WTC11 (cell line): Measurements from ENCODE around the gene EPO. TPM values are rescaled to one million over a fixed set of nuclear protein-coding genes. Genes with fewer than 3 reads are reported as not detected.

Experiments
- ATAC-seq: fragments of 200-7000 bp; cut with Tn5 transposase; 2 replicates; pipeline ENCODE4 v1.10.0; 2021; ENCODE audit warnings: mild to moderate bottlenecking, moderate library complexity
- CTCF ChIA-PET: fragments of 300-600 bp; sonication (Branson Sonifier 250); formaldehyde crosslinking; loops from one replicate; lab custom pipeline; 2021; ENCODE audit warnings: antibody characterized with exemption; lab: Charles Lee
- POLR2A ChIA-PET: fragments of 350-600 bp; sonication (Branson Sonifier 250); formaldehyde crosslinking; loops from one replicate; lab custom pipeline; 2021; ENCODE audit warnings: antibody characterized with exemption; lab: Charles Lee
- DNase-seq: peaks from one replicate; pipeline ENCODE4 v3.0.0; 2021; ENCODE audit warnings: low spot score
- H3K27ac Mint-ChIP-seq: 2 replicates; pipeline ENCODE4 v1.8.0; 2021; ENCODE audit warnings: mixed read lengths
- H3K27me3 Mint-ChIP-seq: 2 replicates; pipeline ENCODE4 v1.8.0; 2021; ENCODE audit warnings: low read depth, mild to moderate bottlenecking, moderate library complexity, mixed read lengths
- H3K36me3 Mint-ChIP-seq: 2 replicates; pipeline ENCODE4 v1.8.0; 2021; ENCODE audit warnings: mixed read lengths
- H3K4me1 Mint-ChIP-seq: 2 replicates; pipeline ENCODE4 v1.8.0; 2022; ENCODE audit warnings: mixed read lengths
- H3K4me3 Mint-ChIP-seq: 2 replicates; pipeline ENCODE4 v1.8.0; 2021; ENCODE audit warnings: mild to moderate bottlenecking, moderate library complexity, mixed read lengths
- H3K9me3 Mint-ChIP-seq: 2 replicates; pipeline ENCODE4 v1.8.0; 2021; ENCODE audit warnings: mixed read lengths
- ETV6 ChIP-seq: sonication (generic); formaldehyde crosslinking; IDR thresholded peaks from 2 replicates; pipeline ENCODE4 v1.8.1; 2022; ENCODE audit warnings: mild to moderate bottlenecking, missing genetic modification reagents
- FOXK1 ChIP-seq: sonication (generic); formaldehyde crosslinking; IDR thresholded peaks from 2 replicates; pipeline ENCODE4 v1.8.0; 2022; ENCODE audit warnings: mild to moderate bottlenecking, moderate library complexity, missing genetic modification reagents
- FOXP4 ChIP-seq: sonication (generic); formaldehyde crosslinking; IDR thresholded peaks from 2 replicates; pipeline ENCODE4 v1.8.0; 2022; ENCODE audit warnings: mild to moderate bottlenecking, missing genetic modification reagents
- IRF2 ChIP-seq: sonication (generic); formaldehyde crosslinking; IDR thresholded peaks from 2 replicates; pipeline ENCODE4 v1.8.0; 2022; ENCODE audit warnings: low read depth, missing genetic modification reagents, borderline replicate concordance
- KAT7 ChIP-seq: sonication (generic); formaldehyde crosslinking; IDR thresholded peaks from 2 replicates; pipeline ENCODE4 v1.8.1; 2023; ENCODE audit warnings: missing genetic modification reagents, mild to moderate bottlenecking, borderline replicate concordance
- MYBL2 ChIP-seq: sonication (generic); formaldehyde crosslinking; IDR thresholded peaks from 2 replicates; pipeline ENCODE4 v1.8.1; 2023; ENCODE audit warnings: mild to moderate bottlenecking, moderate library complexity, missing genetic modification reagents
- NFATC4 ChIP-seq: fragments of 250-450 bp; sonication (Bioruptor Pico); IDR thresholded peaks from 2 replicates; pipeline ENCODE4 v1.9.0; 2021; ENCODE audit warnings: mild to moderate bottlenecking
- OVOL2 ChIP-seq: fragments of 250-450 bp; sonication (Bioruptor Pico); IDR thresholded peaks from 2 replicates; pipeline ENCODE4 v1.9.0; 2021; ENCODE audit warnings: mild to moderate bottlenecking, borderline replicate concordance
- SMAD4 ChIP-seq: sonication (generic); formaldehyde crosslinking; IDR thresholded peaks from 2 replicates; pipeline ENCODE4 v1.8.0; 2022; ENCODE audit warnings: mild to moderate bottlenecking, missing genetic modification reagents
- TCF7 ChIP-seq: sonication (generic); formaldehyde crosslinking; IDR thresholded peaks from 2 replicates; pipeline ENCODE4 v1.8.0; 2022; ENCODE audit warnings: mild to moderate bottlenecking, low read depth, missing genetic modification reagents, moderate library complexity
- ZBTB21 ChIP-seq: sonication (generic); formaldehyde crosslinking; IDR thresholded peaks from 2 replicates; pipeline ENCODE4 v1.8.1; 2023; ENCODE audit warnings: mild to moderate bottlenecking, missing genetic modification reagents, borderline replicate concordance
- ZNF121 ChIP-seq: sonication (generic); formaldehyde crosslinking; IDR thresholded peaks from 2 replicates; pipeline ENCODE4 v1.8.0; 2023; ENCODE audit warnings: missing genetic modification reagents
- ZNF317 ChIP-seq: sonication (generic); formaldehyde crosslinking; IDR thresholded peaks from 2 replicates; pipeline ENCODE4 v1.8.1; 2023; ENCODE audit warnings: low read depth, mild to moderate bottlenecking, moderate library complexity, missing genetic modification reagents, borderline replicate concordance
- total RNA-seq: library from RNA; stranded (reverse); gene quantifications from 3 replicates; pipeline ENCODE4 v1.2.3, GENCODE V29; 2021
- TF ChIP-seq, protein P1 (sequence below): fragments of 250-450 bp; sonication (Bioruptor Pico); conservative IDR thresholded peaks from 2 replicates; pipeline ENCODE4 v1.9.0; 2021; ENCODE audit warnings: mild to moderate bottlenecking
- TF ChIP-seq, protein P2 (sequence below): sonication (generic); formaldehyde crosslinking; IDR thresholded peaks from 2 replicates; pipeline ENCODE4 v1.8.0; 2022; ENCODE audit warnings: missing genetic modification reagents
- TF ChIP-seq, protein P3 (sequence below): fragments of 250-450 bp; sonication (Bioruptor Pico); IDR thresholded peaks from 2 replicates; pipeline ENCODE4 v1.9.0; 2021; ENCODE audit warnings: mild to moderate bottlenecking

Gene EPO
- total RNA-seq, 1 experiment from 2014 or later, result 0.63 TPM

DNA sequence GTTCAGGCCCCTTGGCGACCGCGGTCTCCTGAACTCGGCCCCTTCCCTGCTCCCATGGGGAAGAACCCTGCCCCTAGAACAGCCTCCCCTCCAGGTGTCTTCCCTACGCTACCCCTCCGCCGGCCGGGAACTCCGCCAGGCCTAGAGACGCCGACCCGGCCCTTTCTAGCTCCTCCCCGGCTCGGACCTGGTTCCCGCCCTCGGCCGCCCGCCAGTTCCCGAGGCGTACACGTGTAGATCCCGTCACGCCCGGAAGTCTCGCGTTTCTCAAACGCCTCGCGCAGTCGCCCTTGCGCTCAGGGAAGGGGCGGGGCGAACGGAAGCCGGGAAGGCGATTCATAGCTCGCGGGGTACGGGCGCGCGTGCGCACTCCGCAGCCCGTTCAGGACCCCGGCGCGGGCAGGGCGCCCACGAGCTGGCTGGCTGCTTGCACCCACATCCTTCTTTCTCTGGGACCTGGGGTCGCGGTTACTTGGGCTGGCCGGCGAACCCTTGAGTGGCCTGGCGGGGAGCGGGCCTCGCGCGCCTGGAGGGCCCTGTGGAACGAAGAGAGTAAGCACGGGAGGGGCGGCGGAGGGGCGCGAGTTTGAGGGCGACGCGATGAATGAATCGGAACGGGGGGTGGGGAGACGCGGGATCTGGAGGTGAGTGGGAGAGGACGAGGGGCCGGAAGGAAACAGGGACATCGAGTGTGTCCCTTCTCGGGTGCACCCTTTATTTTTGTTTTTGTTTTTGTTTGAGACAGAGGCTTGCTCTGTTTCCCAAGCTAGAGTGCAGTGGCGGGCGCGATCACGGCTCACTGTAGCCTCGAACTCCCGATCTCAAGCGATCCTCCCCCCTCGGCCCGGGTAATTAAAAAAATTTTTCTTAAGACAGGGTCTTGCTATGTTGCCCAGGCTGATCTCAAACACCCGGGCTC is 14.3 kb upstream of the EPO start, which contains the start of gene POP7 (continued):
- TF ChIP-seq ZBTB21 (CRISPR knock-in tag) (peak; percentile 67; the same call in 1 of the 2 replicates), NFATC4 (CRISPR knock-in tag) (no peak), MYBL2 (CRISPR knock-in tag) (no peak; the same call in none of the 2 replicates), FOXK1 (CRISPR knock-in tag) (peak; percentile 86), IRF2 (CRISPR knock-in tag) (no peak), ZNF317 (no peak)

DNA sequence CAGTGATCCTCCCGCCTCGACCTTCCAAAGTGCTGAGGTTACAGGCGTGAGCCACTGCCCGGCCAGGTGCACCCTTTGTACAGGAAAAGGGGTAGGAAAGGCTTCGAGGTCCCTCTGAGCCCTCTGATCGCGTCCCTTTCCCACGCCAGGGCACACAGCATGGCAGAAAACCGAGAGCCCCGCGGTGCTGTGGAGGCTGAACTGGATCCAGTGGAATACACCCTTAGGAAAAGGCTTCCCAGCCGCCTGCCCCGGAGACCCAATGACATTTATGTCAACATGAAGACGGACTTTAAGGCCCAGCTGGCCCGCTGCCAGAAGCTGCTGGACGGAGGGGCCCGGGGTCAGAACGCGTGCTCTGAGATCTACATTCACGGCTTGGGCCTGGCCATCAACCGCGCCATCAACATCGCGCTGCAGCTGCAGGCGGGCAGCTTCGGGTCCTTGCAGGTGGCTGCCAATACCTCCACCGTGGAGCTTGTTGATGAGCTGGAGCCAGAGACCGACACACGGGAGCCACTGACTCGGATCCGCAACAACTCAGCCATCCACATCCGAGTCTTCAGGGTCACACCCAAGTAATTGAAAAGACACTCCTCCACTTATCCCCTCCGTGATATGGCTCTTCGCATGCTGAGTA is 13.5 kb upstream of the EPO start:
- TF ChIP-seq, protein P1, sequence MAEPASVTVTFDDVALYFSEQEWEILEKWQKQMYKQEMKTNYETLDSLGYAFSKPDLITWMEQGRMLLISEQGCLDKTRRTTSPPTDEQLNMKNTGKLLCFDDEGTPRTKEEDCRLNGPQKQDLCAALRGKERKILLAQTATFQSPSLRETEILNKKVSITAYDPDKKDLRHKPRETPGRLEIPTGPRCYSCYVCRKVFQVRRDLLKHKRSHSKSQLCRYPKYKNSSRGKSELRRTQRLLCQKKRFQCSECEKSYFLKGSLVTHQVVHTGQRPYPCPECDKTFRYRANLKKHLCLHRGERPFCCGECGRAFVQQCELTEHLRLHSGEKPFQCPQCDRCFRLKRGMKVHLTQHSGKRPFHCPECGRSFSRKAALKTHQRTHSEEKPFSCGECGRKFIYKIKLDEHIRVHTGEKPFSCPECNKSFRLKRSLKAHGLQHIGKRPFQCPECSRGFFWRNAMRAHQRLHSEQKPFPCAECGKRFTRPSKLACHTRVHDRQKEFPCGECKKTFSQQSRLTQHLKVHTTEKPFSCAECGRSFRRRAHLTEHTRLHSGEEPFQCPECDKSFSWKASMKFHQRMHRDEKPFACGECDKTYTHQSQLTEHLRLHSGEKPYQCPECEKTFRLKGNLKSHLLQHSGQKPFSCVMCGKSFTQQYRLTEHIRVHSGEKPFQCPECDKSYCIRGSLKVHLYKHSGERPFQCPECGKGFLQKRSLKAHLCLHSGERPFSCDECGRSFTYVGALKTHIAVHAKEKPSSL (CRISPR knock-in tag), result no peak
- TF ChIP-seq ZNF121 (peak; percentile 85), ETV6 (CRISPR knock-in tag) (no peak), OVOL2 (CRISPR knock-in tag) (no peak), SMAD4 (CRISPR knock-in tag) (no peak), TCF7 (CRISPR knock-in tag) (no peak), KAT7 (CRISPR knock-in tag) (no peak), FOXK1 (CRISPR knock-in tag) (no peak), FOXP4 (CRISPR knock-in tag) (no peak), NFATC4 (CRISPR knock-in tag) (no peak)
- TF ChIP-seq, protein P2, sequence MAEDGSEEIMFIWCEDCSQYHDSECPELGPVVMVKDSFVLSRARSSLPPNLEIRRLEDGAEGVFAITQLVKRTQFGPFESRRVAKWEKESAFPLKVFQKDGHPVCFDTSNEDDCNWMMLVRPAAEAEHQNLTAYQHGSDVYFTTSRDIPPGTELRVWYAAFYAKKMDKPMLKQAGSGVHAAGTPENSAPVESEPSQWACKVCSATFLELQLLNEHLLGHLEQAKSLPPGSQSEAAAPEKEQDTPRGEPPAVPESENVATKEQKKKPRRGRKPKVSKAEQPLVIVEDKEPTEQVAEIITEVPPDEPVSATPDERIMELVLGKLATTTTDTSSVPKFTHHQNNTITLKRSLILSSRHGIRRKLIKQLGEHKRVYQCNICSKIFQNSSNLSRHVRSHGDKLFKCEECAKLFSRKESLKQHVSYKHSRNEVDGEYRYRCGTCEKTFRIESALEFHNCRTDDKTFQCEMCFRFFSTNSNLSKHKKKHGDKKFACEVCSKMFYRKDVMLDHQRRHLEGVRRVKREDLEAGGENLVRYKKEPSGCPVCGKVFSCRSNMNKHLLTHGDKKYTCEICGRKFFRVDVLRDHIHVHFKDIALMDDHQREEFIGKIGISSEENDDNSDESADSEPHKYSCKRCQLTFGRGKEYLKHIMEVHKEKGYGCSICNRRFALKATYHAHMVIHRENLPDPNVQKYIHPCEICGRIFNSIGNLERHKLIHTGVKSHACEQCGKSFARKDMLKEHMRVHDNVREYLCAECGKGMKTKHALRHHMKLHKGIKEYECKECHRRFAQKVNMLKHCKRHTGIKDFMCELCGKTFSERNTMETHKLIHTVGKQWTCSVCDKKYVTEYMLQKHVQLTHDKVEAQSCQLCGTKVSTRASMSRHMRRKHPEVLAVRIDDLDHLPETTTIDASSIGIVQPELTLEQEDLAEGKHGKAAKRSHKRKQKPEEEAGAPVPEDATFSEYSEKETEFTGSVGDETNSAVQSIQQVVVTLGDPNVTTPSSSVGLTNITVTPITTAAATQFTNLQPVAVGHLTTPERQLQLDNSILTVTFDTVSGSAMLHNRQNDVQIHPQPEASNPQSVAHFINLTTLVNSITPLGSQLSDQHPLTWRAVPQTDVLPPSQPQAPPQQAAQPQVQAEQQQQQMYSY (CRISPR knock-in tag), result peak; percentile 65; the same call in 1 of the 2 replicates
- TF ChIP-seq, protein P3, sequence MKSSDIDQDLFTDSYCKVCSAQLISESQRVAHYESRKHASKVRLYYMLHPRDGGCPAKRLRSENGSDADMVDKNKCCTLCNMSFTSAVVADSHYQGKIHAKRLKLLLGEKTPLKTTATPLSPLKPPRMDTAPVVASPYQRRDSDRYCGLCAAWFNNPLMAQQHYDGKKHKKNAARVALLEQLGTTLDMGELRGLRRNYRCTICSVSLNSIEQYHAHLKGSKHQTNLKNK (CRISPR knock-in tag), result no peak
- Mint-ChIP-seq H3K27me3 (no peaks in the 10 kb centered on the region), H3K9me3 (no peaks in the 10 kb centered on the region), H3K36me3 (peaks cover 10% of the 10 kb centered on the region), H3K27ac (peak overlapping the region; percentile 88), H3K4me1 (peaks cover 8% of the 10 kb centered on the region), H3K4me3 (peak overlapping the region; percentile 96)
- ATAC-seq (no peak), DNase-seq (no peak)
- ChIA-PET CTCF (interaction anchor here (1.6 to 3.6 kb wide), 7 partner anchors 16 to 146 kb away, joined by 5 to 119 read pairs (median 32); partner anchors contain the start of genes MOSPD3 and SLC12A9), POLR2A (interaction anchor here (0.7 to 2.3 kb wide), 3 partner anchors 12 to 146 kb away, joined by 3 to 30 read pairs (median 9); partner anchors contain the start of genes GIGYF1 and SLC12A9)
